ENCODE results near the gene SP6.
A peak's percentile ranks its signal among the peaks of the same experiment; 100 is the strongest.

Gene SP6

DNA sequence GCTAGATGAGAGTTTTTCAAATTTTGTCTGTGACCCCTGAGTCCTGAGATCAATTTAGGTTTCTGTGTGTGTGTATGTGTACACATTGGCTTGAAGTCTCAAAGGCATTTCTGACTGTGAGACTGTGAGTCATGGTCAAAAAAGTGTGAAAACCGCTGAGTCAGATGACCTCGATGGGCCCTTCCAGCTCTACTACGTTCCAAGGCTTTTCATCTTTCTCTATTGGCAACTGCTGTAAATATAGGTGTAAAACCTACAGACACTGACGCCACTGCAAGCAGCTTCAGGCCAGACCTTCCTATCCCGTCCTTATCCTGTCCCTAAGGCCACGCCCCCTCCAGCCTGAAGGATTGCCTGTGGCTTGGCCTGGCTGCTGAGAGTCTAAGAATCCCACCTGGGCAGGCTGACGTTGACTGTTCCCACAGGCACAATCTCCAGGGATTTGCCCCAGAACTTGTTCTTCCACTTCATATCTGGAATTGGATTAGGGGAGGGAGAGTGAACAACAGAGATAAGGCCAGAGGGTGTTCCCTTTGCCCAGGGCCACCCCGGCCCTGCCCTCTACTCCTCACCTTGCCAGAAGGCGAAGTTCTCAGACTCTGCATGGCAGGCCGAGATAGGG is 40.7 kb downstream of the SP6 start:
- no peak for DNase-seq

DNA sequence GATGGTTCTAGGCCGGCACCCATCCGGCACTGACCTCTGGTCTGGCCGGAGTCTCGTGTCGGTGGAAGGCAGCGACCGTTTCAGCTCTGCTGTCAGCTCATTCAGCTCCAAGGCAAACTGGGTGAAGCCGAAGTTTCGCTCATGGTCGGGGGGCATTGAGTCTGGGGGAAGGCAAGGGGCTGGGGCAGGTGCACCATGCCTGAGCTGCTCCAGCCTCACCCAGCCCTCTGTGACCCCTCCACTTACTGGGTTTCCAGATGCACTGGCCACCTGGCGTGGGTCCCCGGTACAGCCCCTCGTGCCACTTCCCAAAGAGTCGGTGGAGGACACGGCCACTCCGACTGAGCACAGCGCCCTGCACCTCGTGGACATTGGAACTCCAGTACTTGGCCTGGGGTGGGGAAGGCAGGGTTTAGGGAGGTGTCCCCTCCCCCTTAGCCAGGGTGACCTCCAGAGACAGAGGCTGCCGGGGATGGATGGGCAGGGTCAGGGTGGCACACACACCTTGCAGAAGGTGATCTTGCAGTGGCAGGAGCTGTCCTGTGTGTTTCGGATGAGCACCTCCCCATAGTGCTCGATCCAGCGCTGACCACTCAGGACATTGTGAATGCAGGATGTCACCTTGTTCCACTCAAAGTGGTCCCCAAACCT is 42.0 kb downstream of the SP6 start:
- DNase-seq, result no peak

DNA sequence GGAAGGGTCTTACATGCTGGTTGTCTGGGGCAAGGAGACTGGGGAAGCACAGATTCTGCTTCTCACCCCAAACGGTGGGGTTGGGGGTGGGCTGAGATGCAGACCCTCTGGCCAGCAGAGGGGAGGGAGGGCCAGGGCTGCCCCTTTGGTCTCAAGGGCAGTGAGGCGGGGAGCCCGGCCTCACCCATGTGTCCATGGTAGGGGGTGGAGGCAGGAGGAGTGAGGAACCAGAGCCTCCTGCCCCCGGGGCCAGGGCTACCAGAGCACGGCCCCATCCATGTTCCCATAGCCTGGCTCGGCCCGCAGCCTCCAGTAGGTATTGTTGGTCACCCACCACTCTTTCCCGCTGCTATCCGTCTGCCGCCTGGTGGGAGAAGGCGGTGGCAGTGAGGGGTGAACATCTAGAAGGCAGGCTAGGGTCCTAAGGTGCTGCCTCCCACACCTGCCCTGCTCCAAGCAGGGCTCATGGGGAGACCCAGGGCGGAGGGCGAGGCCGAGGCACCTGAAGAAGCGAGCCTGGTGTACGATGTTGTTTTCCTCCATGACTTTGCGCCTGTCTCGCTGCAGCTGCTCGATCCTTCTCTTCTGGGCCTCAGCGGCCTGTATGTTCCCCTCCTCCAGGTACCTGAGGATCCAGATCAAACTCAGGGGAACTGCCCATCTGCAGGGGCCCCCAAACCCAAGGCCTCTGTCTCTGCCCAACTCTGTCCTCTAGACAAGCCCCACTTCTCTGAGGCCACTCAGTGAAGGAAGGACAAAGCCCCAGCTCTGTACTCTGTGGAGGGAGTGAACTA is 42.7 kb downstream of the SP6 start:
- no peak for DNase-seq

DNA sequence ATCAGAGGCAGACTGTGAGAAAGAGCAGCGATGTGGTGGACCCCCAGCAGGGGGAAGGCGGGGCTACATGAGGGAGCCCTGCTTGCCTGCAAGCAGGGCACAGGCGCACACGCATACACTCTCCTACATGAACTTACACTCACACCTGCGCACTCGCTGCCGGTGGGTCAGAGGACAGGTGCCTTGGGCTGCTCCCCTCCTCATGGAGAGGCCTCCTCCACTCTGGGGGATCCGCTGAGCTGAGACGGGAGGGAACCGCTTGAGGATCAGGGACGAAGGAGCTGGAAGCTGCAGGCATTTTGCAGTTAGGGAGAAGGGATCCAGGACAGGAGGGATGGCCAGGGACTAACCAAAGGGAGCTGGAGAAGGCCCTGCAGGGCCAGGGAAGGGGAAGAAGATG is 43.5 kb downstream of the SP6 start:
- DNase-seq, result no peak

DNA sequence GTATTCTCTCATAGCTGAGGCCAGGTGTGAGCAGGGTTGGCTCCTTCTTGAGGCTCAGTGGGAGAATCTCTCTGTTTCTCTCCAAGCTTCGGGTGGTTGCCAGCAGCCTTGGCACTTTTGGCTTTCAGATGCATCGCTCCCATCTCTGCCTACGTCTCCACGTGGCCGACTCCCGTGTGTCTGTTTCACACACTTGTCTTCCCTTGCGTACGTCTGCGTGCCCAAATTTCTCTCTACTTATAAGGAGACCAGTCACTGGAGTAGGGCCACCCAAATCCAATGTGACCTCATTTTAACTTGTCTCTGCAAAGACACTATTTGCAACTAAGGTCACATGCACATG is 44.1 kb downstream of the SP6 start:
- DNase-seq, result no peak

DNA sequence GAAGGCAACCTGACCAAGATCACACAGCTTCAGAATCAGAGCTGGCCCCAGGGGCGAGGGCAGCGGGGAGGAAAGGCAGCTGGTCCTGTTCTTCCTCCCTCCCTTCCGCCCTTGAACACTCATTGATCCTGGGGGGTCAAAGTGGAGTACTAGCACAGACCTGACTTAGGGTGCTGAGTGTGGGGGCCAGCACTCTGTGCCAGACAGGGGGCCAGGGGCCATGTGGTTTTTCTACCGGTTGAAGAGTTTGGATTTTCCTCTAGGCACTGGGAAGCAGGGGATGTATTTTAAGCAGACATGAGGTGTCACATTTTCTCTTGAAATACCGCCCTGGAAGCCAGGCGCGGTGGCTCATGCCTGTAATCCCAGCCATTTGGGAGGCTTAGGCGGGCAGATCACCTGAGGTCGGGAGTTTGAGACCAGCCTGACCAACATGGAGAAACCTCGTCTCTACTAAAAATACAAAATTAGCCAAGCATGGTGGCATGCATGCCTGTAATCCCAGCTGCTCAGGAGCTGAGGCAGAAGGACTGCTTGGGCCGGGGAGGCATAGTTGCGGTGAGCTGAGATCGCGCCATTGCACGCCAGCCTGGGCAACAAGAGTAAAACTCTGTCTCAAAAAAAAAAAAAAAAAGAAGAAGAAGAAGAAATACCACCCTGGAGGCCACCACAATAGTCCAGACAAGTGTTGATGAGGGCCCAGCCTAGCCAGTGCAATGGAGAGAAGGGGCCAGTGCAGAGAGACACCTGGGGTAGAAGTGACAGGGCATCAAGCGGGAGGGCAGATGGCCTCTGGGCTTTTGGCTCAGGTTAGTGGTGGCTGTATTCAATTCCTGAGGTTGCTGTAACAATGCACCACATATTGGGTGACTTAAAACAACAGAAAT is 44.7 kb downstream of the SP6 start:
- DNase-seq, result no peak

DNA sequence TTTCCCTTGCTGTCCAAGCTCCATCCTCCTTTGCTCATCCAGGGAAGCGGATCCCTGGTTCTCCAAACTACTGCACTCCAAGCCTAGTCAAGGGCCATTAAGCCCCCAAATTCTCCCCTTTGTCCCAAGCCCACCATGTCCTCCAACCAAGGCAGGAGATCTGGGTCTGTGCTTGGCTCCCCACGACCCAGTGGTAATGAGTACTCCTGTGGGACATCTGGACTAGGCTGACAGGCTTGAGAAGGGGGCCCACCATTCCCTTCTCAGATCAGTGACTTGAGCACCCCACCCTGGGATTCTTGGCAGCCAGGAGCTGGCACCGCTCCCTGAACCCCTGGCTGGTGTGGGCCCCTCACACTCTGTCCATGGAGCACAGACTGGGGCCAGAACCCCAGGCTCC is 46.5 kb downstream of the SP6 start:
- DNase-seq, result peak; percentile 47

DNA sequence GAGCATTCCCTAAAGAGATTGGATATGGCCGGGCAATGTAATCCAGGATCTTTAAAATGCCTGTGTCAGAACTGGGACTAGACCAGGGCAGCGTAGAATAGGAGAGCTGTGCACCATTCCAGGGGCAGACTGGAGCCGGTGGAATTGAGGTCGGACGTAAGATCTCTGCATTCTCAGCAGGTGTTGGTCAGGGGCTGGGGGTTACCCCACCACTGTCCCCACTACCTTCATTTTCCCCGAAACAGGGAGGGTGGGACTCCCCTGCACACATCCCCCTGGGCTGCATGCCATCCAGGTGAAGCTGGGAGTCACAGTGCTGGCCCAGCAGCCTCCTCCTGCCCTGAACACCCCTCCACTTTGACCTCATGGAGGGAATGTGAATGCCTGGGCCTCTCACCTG is 47.2 kb downstream of the SP6 start:
- no peak for DNase-seq

DNA sequence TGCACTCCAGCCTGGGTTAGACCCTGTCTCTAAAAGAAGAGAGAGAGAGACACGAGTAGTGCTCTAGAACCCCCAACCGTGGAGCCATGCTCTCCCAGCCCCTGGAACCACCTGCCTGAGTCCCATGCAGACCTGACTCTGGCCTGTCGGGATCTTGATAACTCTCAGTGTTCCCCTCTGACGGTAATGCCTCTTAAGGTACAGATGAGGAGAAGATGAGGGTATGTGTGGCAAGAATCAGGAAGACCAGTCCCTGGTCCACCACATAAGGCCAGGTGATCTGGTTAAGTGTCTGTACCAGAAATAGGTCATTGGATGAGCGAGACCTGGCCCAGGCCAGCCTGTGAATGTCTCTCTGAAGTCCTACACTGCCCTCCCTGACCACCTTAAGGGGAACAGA is 47.8 kb downstream of the SP6 start:
- DNase-seq, result peak; percentile 26

DNA sequence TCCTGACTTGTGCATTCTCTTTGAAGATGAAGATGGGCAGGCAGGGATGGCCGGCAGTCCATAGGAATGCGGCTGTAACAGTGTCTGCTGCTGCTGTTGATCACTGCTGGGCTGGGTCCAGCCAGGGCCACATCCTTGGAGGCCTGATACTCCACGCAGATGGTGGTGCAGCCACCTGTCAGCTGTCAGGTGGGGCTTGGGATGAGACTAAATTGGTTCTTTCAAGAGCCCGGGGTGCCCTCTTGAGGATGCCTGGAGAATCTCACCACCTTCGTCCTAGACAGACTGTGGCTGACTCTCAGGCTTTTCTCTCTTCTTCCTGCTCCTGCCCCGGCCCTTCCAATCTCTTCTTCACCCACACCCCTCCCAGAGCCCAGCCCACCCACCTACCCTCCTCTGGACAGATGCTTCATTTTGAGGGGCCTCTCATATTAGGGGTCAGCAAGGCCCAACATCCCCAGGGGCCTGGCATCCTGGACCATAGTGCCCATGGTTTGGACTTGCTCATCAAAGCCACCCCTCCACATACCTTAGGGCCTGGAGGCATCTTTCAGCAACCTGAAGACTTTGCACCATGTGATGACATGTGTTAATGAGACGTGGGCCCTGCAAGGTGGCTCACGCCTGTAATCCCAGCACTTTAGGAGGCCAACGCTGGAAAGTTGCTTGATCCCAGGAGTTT is 48.5 kb downstream of the SP6 start:
- peak; percentile 81 for DNase-seq

DNA sequence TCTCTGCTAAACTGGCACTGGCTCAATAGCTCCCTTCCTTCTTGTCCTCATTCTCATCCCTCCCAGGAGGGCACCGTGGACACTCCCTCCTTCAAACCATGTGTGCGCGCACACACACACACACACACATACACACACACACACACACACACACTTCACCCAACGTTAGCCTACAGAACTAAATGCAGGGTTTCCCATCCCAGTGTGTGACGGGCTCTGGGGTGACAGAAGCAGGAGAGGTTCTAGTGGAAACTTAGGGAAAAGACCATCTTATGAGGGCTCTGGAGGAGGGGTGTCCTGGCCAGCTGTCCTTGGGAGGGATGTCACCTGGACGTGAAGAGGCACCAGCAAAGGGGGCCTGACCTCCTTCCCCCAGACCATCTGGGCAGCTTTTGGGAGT is 49.1 kb downstream of the SP6 start:
- DNase-seq, result no peak

DNA sequence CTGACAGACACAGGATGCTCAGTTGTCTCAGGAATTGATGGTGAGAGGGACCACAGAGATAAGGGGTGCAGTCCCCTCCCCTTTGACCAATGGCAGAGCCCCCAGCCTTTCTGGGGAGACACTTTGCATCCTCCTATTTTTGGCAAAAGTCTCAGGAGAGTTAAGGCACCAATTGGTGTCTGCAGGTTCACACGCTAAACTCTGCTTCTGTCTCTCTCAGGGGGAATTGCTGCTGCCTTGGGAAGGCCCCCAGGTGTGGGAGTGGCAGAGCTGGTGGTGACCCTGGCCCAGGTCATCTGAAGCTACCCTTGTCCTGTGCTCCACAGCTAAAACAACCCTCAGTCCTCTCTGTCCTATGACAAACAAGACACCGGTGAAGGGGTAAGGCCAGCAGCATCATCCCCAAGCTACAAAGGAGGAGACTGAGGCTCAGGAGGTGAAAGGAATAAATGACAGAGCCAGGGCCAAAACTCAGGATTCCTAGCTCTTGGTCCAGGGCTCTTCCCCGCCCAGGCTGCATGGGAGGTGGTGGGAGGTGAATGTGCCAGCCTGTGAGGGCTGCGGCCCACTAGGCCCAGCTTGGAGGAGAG is 49.7 kb downstream of the SP6 start:
- DNase-seq, result peak; percentile 50

DNA sequence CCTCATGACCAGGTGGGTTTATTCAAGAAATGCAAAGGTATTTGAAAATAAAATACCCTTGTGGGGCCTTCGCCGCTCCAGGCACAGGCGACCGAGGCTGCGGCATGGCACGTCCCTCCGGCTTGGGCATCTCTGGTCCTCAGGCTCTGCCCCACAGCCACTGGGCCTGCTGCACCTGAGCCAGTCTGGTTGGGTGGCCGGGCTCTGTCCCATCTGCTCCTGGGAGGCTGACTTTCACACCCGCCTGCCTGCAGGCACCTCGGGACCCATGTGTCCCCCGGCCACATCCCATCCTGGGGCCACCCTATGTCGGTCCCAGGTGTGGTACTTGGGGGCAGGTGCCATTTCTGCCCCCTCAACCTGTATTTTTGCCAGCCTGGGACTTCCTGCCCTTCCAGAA is 50.3 kb downstream of the SP6 start:
- peak; percentile 33 for DNase-seq

DNA sequence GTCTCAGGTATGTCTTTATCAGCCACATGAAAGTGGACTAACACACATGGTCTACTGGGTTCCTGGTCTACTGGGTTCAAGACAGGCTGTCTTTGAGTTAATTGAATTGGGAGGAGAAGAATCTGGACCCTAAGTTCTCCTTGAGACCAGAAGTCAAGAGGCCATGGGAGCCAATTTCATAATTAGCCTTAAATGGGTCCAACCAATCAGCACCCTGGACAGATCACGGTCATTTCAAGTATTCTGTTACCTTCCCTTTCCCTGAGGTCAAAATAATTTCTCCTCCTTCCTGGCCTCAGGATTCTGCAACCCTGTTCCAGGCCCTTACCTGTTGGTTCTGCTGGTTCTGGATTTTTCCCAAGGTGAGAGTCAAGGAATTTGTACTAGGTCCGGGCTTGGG is 53.2 kb downstream of the SP6 start:
- peak; percentile 30 for DNase-seq
